Measurements from ENCODE around the gene GSG1L.
"Not testable (repeated sequence)": the region's sequence is repeated elsewhere in the genome, so short reads cannot be mapped to it uniquely, and the experiment has no call there.

GSG1L gene

DNA sequence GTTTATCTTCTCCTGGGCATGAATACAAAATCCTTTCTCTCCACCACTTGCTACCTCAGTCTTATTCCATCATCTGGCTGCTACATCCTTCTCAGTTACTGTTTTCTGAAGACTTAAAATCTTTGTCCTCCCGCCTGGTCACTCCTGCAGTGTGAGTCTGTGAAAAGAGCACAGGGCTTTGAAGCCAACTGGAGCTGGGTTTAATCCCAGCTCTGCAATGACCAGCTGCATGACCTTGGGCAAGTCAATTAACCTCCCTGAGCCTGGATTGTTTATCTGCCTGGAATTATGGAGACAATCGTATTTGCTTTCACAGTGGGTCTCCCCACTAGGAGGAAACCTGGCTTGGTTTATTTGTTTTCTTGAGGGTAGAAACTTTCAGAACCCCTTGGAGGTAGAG is 183.2 kb downstream of the GSG1L start:
- TF ChIP-seq Cebpa-rat (IDR thresholded peaks at IDR 0.05), result no peak
- no peak overlapping the region for H3K27ac ChIP-seq

DNA sequence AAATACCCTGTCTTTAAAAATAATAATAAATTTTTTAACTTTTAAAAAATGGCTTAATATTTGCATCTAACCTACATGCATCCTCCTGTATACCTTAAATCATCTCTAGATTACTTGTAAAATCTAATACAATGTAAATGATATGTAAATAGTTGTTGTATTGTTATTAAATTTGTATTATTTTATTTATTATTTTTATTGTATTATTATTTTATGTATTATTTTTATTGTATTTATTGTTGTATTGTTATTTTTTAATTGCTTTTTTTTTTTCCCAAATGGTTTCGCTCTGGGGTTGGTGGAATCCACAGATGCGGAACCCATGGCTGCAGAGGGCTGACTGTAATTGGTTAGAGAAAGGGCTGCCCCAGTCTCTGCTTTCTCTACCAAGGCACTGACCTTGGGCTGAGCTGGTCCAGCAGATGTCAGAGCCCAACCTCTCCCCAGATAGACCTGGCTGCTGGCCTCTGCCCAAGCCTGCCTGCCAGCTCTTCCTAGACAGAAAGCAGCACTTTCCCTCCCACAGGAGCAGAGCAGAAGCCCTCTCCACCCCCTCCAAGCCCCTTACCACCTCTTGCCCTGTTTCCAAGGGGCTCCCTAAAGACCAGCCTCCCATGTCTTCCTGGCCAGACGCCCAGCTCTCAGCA is 183.8 kb downstream of the GSG1L start:
- H3K9ac ChIP-seq, result no peak overlapping the region
- no peak overlapping the region for H3K4me2 ChIP-seq
- TF ChIP-seq Cebpa-rat (IDR thresholded peaks at IDR 0.05), result no peak
- H3K36me3 ChIP-seq, result no peaks in the 10 kb centered on the region
- H3K4me1 ChIP-seq, result no peaks in the 10 kb centered on the region
- peaks cover 23 to 51% (median 38%) of the 10 kb centered on the region in 11 experiments for H3K9me3 ChIP-seq (replicated peaks in 1 of 11)
- H3K4me3 ChIP-seq, result no peak overlapping the region
- H4K20me1 ChIP-seq, result no peaks in the 10 kb centered on the region
- H3K27ac ChIP-seq, result no peak overlapping the region
- H3K27me3 ChIP-seq, result no peaks in the 10 kb centered on the region

More for the DNA sequence above, 183.2 kb downstream of the GSG1L start:
- no peak overlapping the region for H3K4me2 ChIP-seq
- H3K9me3 ChIP-seq (replicated peaks in 1 of 11), result peaks cover 17 to 45% (median 32%) of the 10 kb centered on the region in 11 experiments
- no peaks in the 10 kb centered on the region for H4K20me1 ChIP-seq
- no peaks in the 10 kb centered on the region for H3K27me3 ChIP-seq
- no peak overlapping the region for H3K4me3 ChIP-seq
- no peaks in the 10 kb centered on the region for H3K36me3 ChIP-seq
- no peak overlapping the region for H3K9ac ChIP-seq
- no peaks in the 10 kb centered on the region for H3K4me1 ChIP-seq

DNA sequence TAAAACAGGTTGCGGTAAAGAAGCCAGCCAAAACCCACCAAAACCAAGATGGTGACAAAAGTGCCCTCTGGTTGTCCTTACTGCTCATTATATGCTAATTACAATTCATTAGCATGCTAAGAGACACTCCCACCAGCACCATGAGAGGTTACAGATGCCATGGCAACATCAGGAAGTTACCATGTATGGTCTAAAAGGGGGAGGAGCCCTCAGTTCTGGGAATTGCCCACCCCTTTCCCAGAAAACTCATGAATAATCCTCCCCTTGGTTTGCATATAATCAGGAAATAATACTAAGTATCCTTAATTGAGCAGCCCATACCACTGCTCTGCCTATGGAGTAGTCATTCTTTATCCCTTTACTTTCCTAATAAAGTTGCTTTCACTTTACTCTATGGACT is 190.9 kb downstream of the GSG1L start:
- H3K27me3 ChIP-seq, H3K36me3 ChIP-seq, H3K4me2 ChIP-seq, H3K9ac ChIP-seq, H3K4me3 ChIP-seq, H3K27ac ChIP-seq, H3K4me1 ChIP-seq, H4K20me1 ChIP-seq: not testable (repeated sequence)
- H3K9me3 ChIP-seq (replicated peaks in 1 of 11), result peaks cover 28 to 55% (median 41%) of the 10 kb centered on the region in 11 experiments

DNA sequence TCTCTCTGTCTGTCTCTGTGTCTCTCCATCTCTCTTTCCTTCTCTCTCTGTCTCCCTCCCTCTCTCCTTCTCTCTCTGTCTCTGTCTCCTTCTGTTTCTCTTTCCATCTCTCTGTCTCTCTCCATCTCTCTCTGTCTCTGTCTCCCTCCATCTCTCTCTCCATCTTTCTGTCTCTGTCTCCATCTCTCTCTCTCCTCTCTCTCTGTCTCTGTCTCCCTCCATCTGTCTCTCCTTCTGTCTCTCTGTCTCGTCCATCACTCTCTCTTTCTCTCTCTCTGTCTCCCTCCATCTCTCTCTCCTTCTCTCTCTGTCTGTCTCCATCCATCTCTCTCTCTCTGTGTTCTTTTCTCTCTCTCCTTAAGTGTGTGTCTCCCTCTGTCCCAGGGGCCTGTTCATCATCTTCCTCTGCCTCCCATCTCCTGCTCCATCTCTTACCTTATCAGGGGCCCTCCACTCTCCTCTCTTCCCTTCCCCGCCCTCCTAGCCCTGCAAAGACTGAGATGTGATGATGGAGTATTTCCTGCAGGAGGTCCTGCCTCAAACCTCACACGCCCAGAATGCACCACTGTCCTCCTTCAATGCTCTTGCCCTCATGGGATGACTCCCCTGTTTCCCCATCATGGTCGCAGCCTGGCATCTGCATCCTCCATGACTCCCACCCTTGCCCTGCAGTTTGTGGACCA is 193.3 kb downstream of the GSG1L start:
- no peak for TF ChIP-seq Cebpa-rat (IDR thresholded peaks at IDR 0.05)

DNA sequence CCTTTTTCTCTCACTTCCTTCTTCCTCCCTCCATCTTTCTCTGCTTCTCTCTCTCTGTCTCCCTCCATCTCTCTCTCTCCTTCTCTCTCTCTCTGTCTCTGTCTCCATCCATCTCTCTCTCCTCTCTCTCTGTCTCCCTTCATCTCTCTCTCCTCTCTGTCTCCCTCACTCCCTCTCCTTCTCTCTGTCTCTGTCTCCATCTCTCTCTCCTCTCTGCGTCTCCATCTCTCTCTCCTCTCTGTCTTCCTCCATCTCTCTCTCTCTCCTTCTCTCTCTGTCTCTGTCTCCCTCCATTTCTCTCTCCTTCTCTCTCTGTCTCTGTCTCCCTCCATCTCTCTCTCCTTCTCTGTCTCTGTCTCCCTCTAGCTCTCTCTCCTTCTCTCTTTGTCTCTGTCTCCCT is 194.1 kb downstream of the GSG1L start:
- Histone ChIP-seq H3K27ac (no peak overlapping the region), H3K36me3 (no peaks in the 10 kb centered on the region), H3K4me1 (no peaks in the 10 kb centered on the region), H3K4me3 (no peak overlapping the region), H3K9ac (no peak overlapping the region), H3K4me2 (no peak overlapping the region), H3K27me3 (no peaks in the 10 kb centered on the region), H3K9me3 (replicated peaks in 1 of 11) (peaks cover 20 to 31% (median 28%) of the 10 kb centered on the region in 11 experiments), H4K20me1 (no peaks in the 10 kb centered on the region)
- no peak for TF ChIP-seq Cebpa-rat (IDR thresholded peaks at IDR 0.05)

More for the DNA sequence above, 193.3 kb downstream of the GSG1L start:
- Histone ChIP-seq H3K36me3 (no peaks in the 10 kb centered on the region), H3K4me2 (no peak overlapping the region), H4K20me1 (no peaks in the 10 kb centered on the region), H3K27me3 (no peaks in the 10 kb centered on the region), H3K9me3 (replicated peaks in 1 of 11) (peaks cover 22 to 32% (median 29%) of the 10 kb centered on the region in 11 experiments), H3K27ac (no peak overlapping the region), H3K4me1 (no peaks in the 10 kb centered on the region), H3K9ac (no peak overlapping the region), H3K4me3 (no peak overlapping the region)

DNA sequence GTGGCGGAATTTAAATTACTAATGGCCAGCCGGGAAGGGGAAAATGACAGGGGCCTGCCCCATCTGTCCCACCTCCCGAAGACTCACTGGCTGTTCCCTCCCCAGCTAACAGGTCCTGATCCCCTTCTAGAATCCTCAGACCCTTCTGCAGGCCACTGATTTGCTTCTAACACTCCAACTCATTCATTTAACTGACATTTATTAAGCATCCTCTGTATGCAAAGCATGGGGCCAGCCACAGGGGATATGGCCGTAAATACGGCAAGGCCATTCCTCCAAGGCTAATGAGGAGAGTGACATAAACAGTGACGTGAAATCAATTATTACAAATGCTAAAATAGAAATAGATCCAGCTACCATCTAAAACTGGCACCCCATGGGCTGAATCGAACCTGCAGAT is 195.3 kb downstream of the GSG1L start:
- Histone ChIP-seq H3K27me3 (no peaks in the 10 kb centered on the region), H3K9ac (no peak overlapping the region), H3K4me2 (no peak overlapping the region), H3K4me3 (no peak overlapping the region), H3K27ac (no peak overlapping the region), H3K9me3 (replicated peaks in 1 of 11) (peaks cover 21 to 31% (median 28%) of the 10 kb centered on the region in 11 experiments), H3K4me1 (no peaks in the 10 kb centered on the region), H4K20me1 (no peaks in the 10 kb centered on the region), H3K36me3 (no peaks in the 10 kb centered on the region)
- no peak for TF ChIP-seq Cebpa-rat (IDR thresholded peaks at IDR 0.05)

DNA sequence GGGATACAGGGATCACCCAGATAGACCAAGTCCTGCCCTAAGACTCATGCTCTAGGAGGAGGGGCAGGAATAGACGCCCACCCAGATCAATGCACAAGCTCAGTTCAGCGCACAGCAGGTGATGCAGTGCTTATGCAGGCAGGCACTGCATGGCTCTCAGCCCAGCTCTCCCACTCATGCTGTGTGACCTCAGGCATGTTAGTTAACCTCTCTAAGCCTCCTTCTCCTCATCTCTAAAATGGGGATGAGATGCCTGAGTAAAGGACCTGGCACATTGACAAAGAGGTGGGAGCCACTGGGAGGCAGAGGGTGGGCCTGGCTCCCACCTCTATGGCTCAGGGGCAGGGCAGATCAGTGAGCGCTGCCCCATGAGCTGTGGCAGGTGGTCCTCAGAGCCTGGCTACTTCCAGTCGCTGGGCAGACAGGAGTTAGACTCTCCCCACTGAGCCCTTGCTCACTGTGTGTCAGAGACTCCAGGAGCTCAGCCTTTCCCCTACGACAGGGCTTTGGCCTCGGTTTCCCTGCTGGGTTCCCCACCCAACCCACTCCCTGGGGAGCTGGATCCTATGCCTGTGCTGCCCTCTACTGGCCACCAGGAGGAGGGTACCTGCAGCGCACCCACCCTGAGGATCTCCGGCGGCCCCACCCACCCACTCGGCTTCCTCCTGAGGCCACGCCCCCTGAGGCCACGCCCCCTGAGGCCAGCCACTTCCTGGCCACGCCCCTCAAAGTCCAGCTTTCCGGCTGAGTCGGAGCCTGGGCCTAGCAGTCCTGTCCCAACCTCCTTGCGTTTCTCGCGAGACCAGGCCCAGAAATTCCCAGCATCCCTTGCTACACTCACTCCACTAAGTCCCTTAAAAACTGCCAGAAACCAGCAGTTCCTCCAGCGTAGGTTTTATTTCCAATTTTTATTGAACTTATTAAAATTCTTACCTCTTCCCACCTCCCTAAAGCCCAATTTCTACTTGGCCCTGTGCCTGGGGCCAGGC is 196.1 kb downstream of the GSG1L start:
- no peak for TF ChIP-seq Cebpa-rat (IDR thresholded peaks at IDR 0.05)
- no peak overlapping the region for H3K4me3 ChIP-seq
- no peaks in the 10 kb centered on the region for H3K36me3 ChIP-seq
- no peaks in the 10 kb centered on the region for H3K27me3 ChIP-seq
- H3K4me2 ChIP-seq, result no peak overlapping the region
- H3K9me3 ChIP-seq (replicated peaks in 1 of 11), result peaks cover 26 to 33% (median 30%) of the 10 kb centered on the region in 11 experiments
- H3K9ac ChIP-seq, result no peak overlapping the region
- no peak overlapping the region for H3K27ac ChIP-seq
- no peaks in the 10 kb centered on the region for H4K20me1 ChIP-seq
- no peaks in the 10 kb centered on the region for H3K4me1 ChIP-seq

DNA sequence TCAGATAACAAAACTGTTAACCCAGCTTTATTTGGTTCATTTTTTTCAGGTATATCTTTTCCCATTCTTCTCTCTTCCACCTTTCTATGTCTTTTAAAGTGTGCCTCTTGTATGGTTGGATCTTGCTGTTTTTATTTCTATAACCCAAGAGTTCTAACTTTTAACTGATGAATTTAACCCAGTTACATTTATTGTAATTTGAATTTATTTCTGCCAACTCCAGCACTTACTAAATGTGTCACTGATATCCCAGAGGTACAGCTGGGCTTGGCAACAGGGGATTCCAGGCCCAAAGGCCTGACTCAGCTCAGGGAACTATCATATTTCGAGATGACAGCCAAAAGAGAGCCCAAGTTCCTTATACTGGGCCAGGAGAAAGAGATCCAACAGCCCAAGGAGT is 200.1 kb downstream of the GSG1L start:
- H3K36me3 ChIP-seq, result no peaks in the 10 kb centered on the region
- no peaks in the 10 kb centered on the region for H3K4me1 ChIP-seq
- H3K27me3 ChIP-seq, result no peaks in the 10 kb centered on the region

DNA sequence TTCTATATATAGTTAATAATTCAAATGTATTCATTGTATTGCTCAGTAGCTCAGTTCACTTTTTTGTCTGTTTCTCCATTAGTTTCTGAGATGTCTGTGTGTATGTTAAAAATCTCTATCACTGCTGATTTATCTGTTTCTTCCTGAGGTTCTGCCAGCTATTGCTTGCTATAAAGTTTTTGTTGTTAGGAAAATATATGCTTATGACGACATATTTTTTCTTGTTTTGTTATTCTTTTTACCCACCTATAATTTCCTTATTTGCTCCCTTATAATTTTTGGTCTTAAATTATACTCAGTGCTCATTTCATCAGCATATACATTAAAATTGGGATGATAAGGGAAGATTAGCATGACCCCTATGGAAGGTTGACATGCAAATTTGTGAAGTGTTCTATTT is 200.6 kb downstream of the GSG1L start:
- no peak overlapping the region for H3K4me3 ChIP-seq
- H3K9ac ChIP-seq, result no peak overlapping the region
- no peak overlapping the region for H3K27ac ChIP-seq
- no peaks in the 10 kb centered on the region for H4K20me1 ChIP-seq
- peaks cover 32 to 44% (median 36%) of the 10 kb centered on the region in 11 experiments for H3K9me3 ChIP-seq (replicated peaks in 1 of 11)
- no peaks in the 10 kb centered on the region for H3K27me3 ChIP-seq
- no peaks in the 10 kb centered on the region for H3K4me1 ChIP-seq
- H3K36me3 ChIP-seq, result no peaks in the 10 kb centered on the region
- H3K4me2 ChIP-seq, result no peak overlapping the region
- no peak for TF ChIP-seq Cebpa-rat (IDR thresholded peaks at IDR 0.05)

More for the DNA sequence above, 200.1 kb downstream of the GSG1L start:
- H3K9ac ChIP-seq, result no peak overlapping the region
- H3K4me3 ChIP-seq, result no peak overlapping the region
- no peak overlapping the region for H3K27ac ChIP-seq
- no peak for TF ChIP-seq Cebpa-rat (IDR thresholded peaks at IDR 0.05)
- H3K4me2 ChIP-seq, result no peak overlapping the region
- H3K9me3 ChIP-seq (replicated peaks in 1 of 11), result peaks cover 32 to 44% (median 36%) of the 10 kb centered on the region in 11 experiments
- H4K20me1 ChIP-seq, result no peaks in the 10 kb centered on the region

Measured in BLaER1 treated with 17β-estradiol and CSF1 and Interleukin-3, amounts not matched to agents 10 nM and 100 nM (cell line).